ENCODE results near the gene OR10H4. TPM values are rescaled to one million over a fixed set of nuclear protein-coding genes. Genes with fewer than 3 reads are reported as not detected.
"Not testable (repeated sequence)": the region's sequence is repeated elsewhere in the genome, so short reads cannot be mapped to it uniquely, and the experiment has no call there.

The OR10H4 gene
- total RNA-seq, 4 donors from 2014 or later, result not detected

- H3K4me1 ChIP-seq, result no peaks in the 10 kb centered on the region
- H3K4me3 ChIP-seq, result no peak overlapping the region
- TF ChIP-seq EP300 (IDR thresholded peaks at IDR 0.05) (no peak), POLR2A (IDR thresholded peaks at IDR 0.05) (no peak), CTCF (IDR thresholded peaks at IDR 0.05) (no peak), POLR2AphosphoS5 (IDR thresholded peaks at IDR 0.05) (no peak)
- H3K27ac ChIP-seq, result no peak overlapping the region
- ATAC-seq, result no peak
- WGBS, 2 donors (ENCODE audit: low coverage in 1 of 2), result 69 to 100% methylated on average over 2 to 3 of the region's 4 CpGs
- peaks cover 0 to 32% (median 0%) of the 10 kb centered on the region in 3 donors for H3K9me3 ChIP-seq
- no peaks in the 10 kb centered on the region for H3K36me3 ChIP-seq
- H3K27me3 ChIP-seq, result peaks cover 47% of the 10 kb centered on the region
Observed at GRCh38 chr19:15979293-15979692, 30.5 kb downstream of the OR10H4 start.

- 68 to 78% methylated on average over 3 to 6 of the region's 6 CpGs for WGBS, 2 donors (ENCODE audit: low coverage in 1 of 2)
- not testable (repeated sequence) for H3K4me1 ChIP-seq, ATAC-seq, H3K36me3 ChIP-seq, H3K27ac ChIP-seq, H3K4me3 ChIP-seq
- Histone ChIP-seq H3K9me3 (peaks cover 0 to 37% (median 0%) of the 10 kb centered on the region in 3 donors), H3K27me3 (peaks cover 36% of the 10 kb centered on the region)
Observed at GRCh38 chr19:15985831-15986230, 37.0 kb downstream of the OR10H4 start.

- TF ChIP-seq POLR2AphosphoS5 (IDR thresholded peaks at IDR 0.05) (no peak), CTCF (IDR thresholded peaks at IDR 0.05) (no peak), EP300 (IDR thresholded peaks at IDR 0.05) (no peak), POLR2A (IDR thresholded peaks at IDR 0.05) (no peak)
- Histone ChIP-seq H3K9me3 (peaks cover 0 to 28% (median 0%) of the 10 kb centered on the region in 3 donors), H3K27ac (no peak overlapping the region), H3K4me3 (no peak overlapping the region), H3K4me1 (no peaks in the 10 kb centered on the region), H3K27me3 (peaks cover 33% of the 10 kb centered on the region), H3K36me3 (no peaks in the 10 kb centered on the region)
- ATAC-seq, result no peak
- WGBS, 2 donors (ENCODE audit: low coverage in 1 of 2), result 48 to 63% methylated on average over 2 of the region's 2 CpGs
Observed at GRCh38 chr19:15986701-15987100, 37.9 kb downstream of the OR10H4 start.

GRCh38 chr19:15989889-15990288 is 41.1 kb downstream of the OR10H4 start:
- no peaks in the 10 kb centered on the region for H3K36me3 ChIP-seq
- no peaks in the 10 kb centered on the region for H3K4me1 ChIP-seq
- ATAC-seq, result no peak
- H3K27me3 ChIP-seq, result peaks cover 34% of the 10 kb centered on the region
- WGBS, 2 donors (ENCODE audit: low coverage in 1 of 2), result no CpG with 5 or more reads among the region's 3 CpGs
- no peak overlapping the region for H3K4me3 ChIP-seq
- no peak for TF ChIP-seq POLR2AphosphoS5 (IDR thresholded peaks at IDR 0.05)
- no peak for TF ChIP-seq POLR2A (IDR thresholded peaks at IDR 0.05)
- TF ChIP-seq EP300 (IDR thresholded peaks at IDR 0.05), result no peak
- no peak for TF ChIP-seq CTCF (IDR thresholded peaks at IDR 0.05)
- no peak overlapping the region for H3K27ac ChIP-seq
- peaks cover 0 to 7% (median 0%) of the 10 kb centered on the region in 3 donors for H3K9me3 ChIP-seq

GRCh38 chr19:15991602-15992001 is 42.8 kb downstream of the OR10H4 start:
- Histone ChIP-seq H3K36me3 (no peaks in the 10 kb centered on the region), H3K9me3 (peaks cover 0 to 7% (median 0%) of the 10 kb centered on the region in 3 donors), H3K4me3 (no peak overlapping the region), H3K4me1 (no peaks in the 10 kb centered on the region), H3K27ac (no peak overlapping the region), H3K27me3 (peaks cover 34% of the 10 kb centered on the region)
- no peak for ATAC-seq
- TF ChIP-seq EP300 (IDR thresholded peaks at IDR 0.05) (no peak), POLR2AphosphoS5 (IDR thresholded peaks at IDR 0.05) (no peak), POLR2A (IDR thresholded peaks at IDR 0.05) (no peak), CTCF (IDR thresholded peaks at IDR 0.05) (no peak)

Data from gastroesophageal sphincter (tissue), 4 donors.